Type B pancreatic cell (in vitro differentiated cells): ENCODE measurements around the gene TXNRD2. TPM values are rescaled to one million over a fixed set of nuclear protein-coding genes. Genes with fewer than 3 reads are reported as not detected.

Experiments used
- DNase-seq: peaks from one replicate; pipeline ENCODE4 v3.0.0; 2021; ENCODE audit warnings: mixed read lengths; ENCODE audit not compliant: unreplicated experiment; ENCODE audit errors: extremely low spot score
- H3K27ac Mint-ChIP-seq: 2 replicates; pipeline ENCODE4 v1.8.0; 2021; ENCODE audit warnings: mild to moderate bottlenecking, mixed read lengths
- H3K27me3 Mint-ChIP-seq: 2 replicates; pipeline ENCODE4 v1.8.0; 2021; ENCODE audit warnings: mixed read lengths
- H3K36me3 Mint-ChIP-seq: 2 replicates; pipeline ENCODE4 v1.8.0; 2021; ENCODE audit warnings: mixed read lengths
- H3K4me1 Mint-ChIP-seq: one replicate; pipeline ENCODE4 v1.8.0; 2021; ENCODE audit warnings: mixed read lengths; ENCODE audit not compliant: unreplicated experiment
- H3K4me3 Mint-ChIP-seq: 2 replicates; pipeline ENCODE4 v1.8.0; 2021; ENCODE audit warnings: mild to moderate bottlenecking, mixed read lengths
- H3K9me3 Mint-ChIP-seq: 2 replicates; pipeline ENCODE4 v1.8.0; 2021; ENCODE audit warnings: mixed read lengths
- total RNA-seq: library from RNA; stranded (reverse); gene quantifications from 2 replicates; pipeline ENCODE4 v1.2.1, GENCODE V29; 2021; ENCODE audit warnings: low replicate concordance
- TF ChIP-seq, protein P1 (sequence below): fragments of 200-600 bp; sonication (generic); conservative IDR thresholded peaks from 2 replicates; pipeline ENCODE4 v1.5.0; 2021; ENCODE audit warnings: antibody characterized with exemption, mild to moderate bottlenecking

Gene TXNRD2
- total RNA-seq, 1 donor from 2014 or later, result 25.1 TPM

DNA sequence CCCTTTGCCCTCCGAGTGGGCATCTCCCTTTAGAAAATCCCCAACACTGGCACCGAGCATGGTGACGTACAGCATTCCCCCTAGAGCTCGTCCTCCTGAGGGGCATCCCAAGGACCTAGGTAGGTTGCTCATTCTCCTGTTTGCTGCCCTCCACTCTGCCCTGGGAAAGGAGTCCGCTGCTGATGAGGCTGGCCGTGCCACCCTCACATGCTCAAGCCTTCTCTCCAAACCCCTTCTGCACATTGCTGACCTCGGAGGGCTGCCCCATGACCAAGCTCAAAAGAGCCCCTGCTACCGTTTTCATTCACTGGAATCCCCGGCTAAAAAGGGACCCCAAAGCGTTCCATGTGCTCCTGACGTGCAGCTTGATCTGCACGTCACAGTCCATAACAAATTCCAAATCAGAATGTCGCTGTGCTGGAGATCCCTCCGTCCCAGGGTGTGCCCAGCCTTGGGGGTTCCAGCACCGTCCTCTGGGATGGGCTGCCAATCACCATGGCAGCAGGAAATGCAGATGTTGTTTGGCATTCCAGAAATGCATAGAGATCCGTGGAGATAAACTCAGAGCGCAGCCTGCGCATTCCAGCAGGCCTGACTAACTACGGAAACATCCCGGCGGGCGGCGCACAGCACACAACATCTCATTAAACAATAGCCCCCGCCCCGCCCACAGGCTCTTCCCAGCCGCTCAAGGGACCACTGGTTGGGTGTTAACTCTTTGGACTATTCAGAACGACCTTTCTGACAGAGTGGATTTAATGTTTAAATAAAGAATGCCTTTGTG, 60.6 kb downstream of the TXNRD2 start:
- Mint-ChIP-seq H3K27ac (peak overlapping the region; percentile 95), H3K9me3 (no peaks in the 10 kb centered on the region), H3K27me3 (peaks cover 4% of the 10 kb centered on the region), H3K4me3 (peak overlapping the region; percentile 80), H3K4me1 (peaks cover 25% of the 10 kb centered on the region), H3K36me3 (peaks cover 3% of the 10 kb centered on the region)
- TF ChIP-seq, protein P1, sequence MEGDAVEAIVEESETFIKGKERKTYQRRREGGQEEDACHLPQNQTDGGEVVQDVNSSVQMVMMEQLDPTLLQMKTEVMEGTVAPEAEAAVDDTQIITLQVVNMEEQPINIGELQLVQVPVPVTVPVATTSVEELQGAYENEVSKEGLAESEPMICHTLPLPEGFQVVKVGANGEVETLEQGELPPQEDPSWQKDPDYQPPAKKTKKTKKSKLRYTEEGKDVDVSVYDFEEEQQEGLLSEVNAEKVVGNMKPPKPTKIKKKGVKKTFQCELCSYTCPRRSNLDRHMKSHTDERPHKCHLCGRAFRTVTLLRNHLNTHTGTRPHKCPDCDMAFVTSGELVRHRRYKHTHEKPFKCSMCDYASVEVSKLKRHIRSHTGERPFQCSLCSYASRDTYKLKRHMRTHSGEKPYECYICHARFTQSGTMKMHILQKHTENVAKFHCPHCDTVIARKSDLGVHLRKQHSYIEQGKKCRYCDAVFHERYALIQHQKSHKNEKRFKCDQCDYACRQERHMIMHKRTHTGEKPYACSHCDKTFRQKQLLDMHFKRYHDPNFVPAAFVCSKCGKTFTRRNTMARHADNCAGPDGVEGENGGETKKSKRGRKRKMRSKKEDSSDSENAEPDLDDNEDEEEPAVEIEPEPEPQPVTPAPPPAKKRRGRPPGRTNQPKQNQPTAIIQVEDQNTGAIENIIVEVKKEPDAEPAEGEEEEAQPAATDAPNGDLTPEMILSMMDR, result no peak
- DNase-seq, result peak; percentile 81

DNA sequence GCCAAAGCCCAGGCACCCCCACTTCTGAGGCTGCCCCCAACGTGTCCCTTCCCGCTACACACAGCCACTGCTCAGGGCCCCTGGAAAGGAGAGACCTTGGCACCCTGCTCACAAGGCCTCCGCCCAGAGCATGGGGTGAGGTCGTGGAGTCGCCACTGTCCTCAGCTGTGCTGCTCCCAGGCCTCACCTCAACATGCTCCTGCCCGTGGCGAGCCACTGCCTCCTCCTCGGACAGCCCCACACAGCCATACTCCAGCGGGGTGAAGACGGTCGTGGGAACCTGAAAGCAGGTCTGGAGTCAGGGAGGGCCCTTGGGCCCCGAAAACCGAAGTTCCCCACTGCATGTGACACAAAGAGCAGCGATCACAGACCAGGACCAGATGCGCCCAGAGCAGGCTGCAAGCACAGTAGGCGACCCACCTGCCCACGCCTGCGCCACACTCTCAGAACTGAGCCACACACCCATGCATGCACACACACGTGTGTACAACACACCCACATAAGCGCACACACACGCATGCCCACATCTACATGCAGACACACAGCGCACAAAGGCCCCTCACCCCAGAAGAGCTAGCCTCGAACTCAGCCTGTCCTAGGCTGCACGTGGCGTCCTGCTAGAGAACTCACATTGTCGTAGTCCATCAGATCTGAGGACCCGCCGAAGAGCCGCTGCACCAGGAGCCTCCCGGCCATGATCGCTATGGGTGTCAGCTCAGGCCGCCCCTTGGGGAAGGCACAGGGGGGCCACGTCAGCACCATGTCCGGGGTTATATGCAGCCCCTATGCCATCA, 61.4 kb downstream of the TXNRD2 start:
- peaks cover 21% of the 10 kb centered on the region for H3K4me1 Mint-ChIP-seq
- H3K27ac Mint-ChIP-seq, result peak overlapping the region; percentile 39
- H3K36me3 Mint-ChIP-seq, result peaks cover 3% of the 10 kb centered on the region
- DNase-seq, result peak; percentile 67
- TF ChIP-seq, protein P1, result no peak
- H3K4me3 Mint-ChIP-seq, result no peak overlapping the region
- H3K27me3 Mint-ChIP-seq, result peaks cover 4% of the 10 kb centered on the region
- H3K9me3 Mint-ChIP-seq, result no peaks in the 10 kb centered on the region

DNA sequence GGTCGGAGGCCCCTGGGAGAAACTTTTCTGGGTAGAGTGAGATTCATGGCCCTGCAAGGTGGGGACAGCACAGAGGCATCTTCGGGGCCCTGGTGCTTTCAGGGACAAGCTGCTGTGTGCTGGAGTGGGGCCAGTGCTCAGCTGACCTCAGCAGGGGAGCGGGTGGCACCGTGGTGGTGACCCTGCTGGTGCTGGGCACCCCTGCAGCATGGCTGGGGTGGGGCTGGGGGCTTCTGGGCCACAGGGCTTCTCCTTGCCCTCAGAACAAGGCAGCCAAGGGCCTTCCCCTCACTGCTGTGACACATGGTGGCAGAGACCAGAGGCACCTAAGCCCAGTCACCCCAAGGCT, 62.0 kb downstream of the TXNRD2 start:
- H3K36me3 Mint-ChIP-seq, result peaks cover 3% of the 10 kb centered on the region
- H3K27me3 Mint-ChIP-seq, result peaks cover 4% of the 10 kb centered on the region
- H3K4me1 Mint-ChIP-seq, result peaks cover 21% of the 10 kb centered on the region
- no peak overlapping the region for H3K27ac Mint-ChIP-seq
- H3K9me3 Mint-ChIP-seq, result no peaks in the 10 kb centered on the region
- no peak for DNase-seq
- no peak overlapping the region for H3K4me3 Mint-ChIP-seq
- TF ChIP-seq, protein P1, result no peak

DNA sequence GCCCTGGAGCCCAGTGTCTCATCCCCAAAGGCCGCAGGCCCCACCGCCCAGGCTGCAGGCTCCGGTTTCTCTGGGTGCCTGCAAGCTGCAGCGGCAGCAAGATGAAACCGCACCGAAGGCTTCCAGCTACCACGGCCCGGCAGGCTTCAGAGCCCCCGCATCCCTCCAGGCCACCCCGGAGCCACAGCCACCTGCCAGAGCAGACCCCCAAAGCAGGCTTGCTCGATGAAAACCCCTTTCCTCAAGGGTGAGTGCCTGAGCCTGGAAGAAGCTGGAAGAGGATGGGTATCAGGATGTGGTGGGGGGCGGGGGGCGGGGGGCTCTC, 62.4 kb downstream of the TXNRD2 start:
- TF ChIP-seq, protein P1, result no peak
- DNase-seq, result peak; percentile 61
- peak overlapping the region; percentile 51 for H3K27ac Mint-ChIP-seq

DNA sequence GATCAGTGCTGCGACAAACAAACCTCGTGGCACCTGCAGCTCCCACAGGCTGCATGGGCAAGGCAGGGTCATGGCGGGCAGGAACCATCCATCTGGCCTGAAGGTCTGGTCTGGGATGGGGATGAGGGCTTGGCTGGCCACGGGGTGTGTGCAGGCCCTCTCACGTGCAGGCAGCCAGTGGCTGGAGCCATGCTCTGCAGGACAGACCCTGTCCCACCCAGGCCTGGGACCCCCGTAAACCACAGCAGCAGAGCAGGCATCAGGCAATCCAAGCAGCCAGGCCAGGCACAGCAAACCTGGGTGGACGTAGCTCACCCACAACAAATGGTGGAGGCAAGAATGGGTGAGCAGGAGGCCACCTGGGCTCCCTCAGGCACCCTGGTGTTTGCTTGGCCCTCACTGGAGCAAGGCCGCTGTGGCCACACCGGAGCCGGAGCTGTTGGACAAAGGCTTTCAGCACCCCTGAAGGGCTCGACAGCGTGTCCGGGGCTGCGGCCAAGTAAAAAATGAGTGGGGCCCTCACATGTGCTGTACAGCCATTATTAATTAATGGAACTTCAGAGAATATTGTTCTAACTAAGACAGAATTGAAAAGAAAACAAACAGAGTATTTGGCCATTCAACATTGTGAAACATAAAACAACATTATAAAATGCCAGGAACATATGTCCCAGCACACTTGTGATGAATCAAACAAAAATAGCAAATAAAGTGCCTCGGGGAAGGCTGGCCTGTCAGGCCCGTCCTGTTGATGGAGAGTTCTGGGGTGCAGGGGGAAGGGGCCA, 63.0 kb downstream of the TXNRD2 start:
- H3K27me3 Mint-ChIP-seq, result peaks cover 4% of the 10 kb centered on the region
- H3K36me3 Mint-ChIP-seq, result peaks cover 3% of the 10 kb centered on the region
- H3K4me1 Mint-ChIP-seq, result peaks cover 21% of the 10 kb centered on the region
- peak overlapping the region; percentile 7 for H3K4me3 Mint-ChIP-seq
- peak; percentile 68 for DNase-seq
- no peaks in the 10 kb centered on the region for H3K9me3 Mint-ChIP-seq
- TF ChIP-seq, protein P1, result no peak
- peak overlapping the region; percentile 51 for H3K27ac Mint-ChIP-seq

More for the DNA sequence above, 62.4 kb downstream of the TXNRD2 start:
- no peak overlapping the region for H3K4me3 Mint-ChIP-seq
- H3K27me3 Mint-ChIP-seq, result peaks cover 4% of the 10 kb centered on the region
- no peaks in the 10 kb centered on the region for H3K9me3 Mint-ChIP-seq
- peaks cover 3% of the 10 kb centered on the region for H3K36me3 Mint-ChIP-seq
- peaks cover 21% of the 10 kb centered on the region for H3K4me1 Mint-ChIP-seq
